Measurements from ENCODE around the gene MARCKS. TPM values are rescaled to one million over a fixed set of nuclear protein-coding genes. Genes with fewer than 3 reads are reported as not detected.

Gene MARCKS
- total and polyA plus RNA-seq, 10 of the 15 experiments (the other 5 are each of a cell fraction or from before 2014, with no cell fraction given): 29.0 to 164 (median 74.5) TPM

DNA sequence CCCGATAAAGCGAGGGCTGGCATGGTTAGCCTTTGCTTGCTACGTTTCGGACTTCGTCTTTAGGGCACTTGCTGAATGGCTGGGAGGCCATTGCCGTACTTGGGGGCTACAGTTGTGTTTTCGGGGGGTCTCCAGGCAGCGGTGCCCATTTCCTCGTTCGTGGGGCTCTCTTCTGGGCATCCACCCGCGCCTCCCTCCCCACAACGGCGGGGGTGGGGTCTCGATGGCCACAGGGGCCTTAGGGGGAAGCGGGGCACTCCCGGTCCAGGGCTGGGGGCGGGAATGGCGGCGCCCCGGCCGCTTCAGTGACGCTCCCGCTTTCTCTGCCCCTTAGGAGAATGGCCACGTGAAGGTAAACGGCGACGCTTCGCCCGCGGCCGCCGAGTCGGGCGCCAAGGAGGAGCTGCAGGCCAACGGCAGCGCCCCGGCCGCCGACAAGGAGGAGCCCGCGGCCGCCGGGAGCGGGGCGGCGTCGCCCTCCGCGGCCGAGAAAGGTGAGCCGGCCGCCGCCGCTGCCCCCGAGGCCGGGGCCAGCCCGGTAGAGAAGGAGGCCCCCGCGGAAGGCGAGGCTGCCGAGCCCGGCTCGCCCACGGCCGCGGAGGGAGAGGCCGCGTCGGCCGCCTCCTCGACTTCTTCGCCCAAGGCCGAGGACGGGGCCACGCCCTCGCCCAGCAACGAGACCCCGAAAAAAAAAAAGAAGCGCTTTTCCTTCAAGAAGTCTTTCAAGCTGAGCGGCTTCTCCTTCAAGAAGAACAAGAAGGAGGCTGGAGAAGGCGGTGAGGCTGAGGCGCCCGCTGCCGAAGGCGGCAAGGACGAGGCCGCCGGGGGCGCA lies 2.4 kb downstream of the MARCKS start:
- FAIRE-seq: no peak
- TF ChIP-seq ZBTB33 (IDR thresholded peaks at IDR 0.05) (peak; percentile 64; the same call in 1 of the 2 replicates), BACH1 (IDR thresholded peaks at IDR 0.05; ENCODE audit: borderline replicate concordance) (0 out of 2 replicates have a peak, but pooled peaks have one; percentile 28), HDGF (IDR thresholded peaks at IDR 0.05) (peak; percentile 58; the same call in 1 of the 2 replicates), ZSCAN29 (IDR thresholded peaks at IDR 0.05) (0 out of 2 replicates have a peak, but pooled peaks have one; percentile 40), CHD2 (IDR thresholded peaks at IDR 0.05; ENCODE audit: borderline replicate concordance, low read depth, low read length) (no peak), BHLHE40 (IDR thresholded peaks at IDR 0.05; ENCODE audit: borderline replicate concordance in 1 of 2, low read depth in 2 of 2, low read length in 1 of 2) (peak in 1 of 2 experiments; percentile 18; a peak in 1 of 4 replicates), CHD1 (IDR thresholded peaks at IDR 0.05; ENCODE audit: low read depth, low read length) (peak; percentile 42; the same call in 1 of the 2 replicates)
- TF ChIP-seq, protein P1, sequence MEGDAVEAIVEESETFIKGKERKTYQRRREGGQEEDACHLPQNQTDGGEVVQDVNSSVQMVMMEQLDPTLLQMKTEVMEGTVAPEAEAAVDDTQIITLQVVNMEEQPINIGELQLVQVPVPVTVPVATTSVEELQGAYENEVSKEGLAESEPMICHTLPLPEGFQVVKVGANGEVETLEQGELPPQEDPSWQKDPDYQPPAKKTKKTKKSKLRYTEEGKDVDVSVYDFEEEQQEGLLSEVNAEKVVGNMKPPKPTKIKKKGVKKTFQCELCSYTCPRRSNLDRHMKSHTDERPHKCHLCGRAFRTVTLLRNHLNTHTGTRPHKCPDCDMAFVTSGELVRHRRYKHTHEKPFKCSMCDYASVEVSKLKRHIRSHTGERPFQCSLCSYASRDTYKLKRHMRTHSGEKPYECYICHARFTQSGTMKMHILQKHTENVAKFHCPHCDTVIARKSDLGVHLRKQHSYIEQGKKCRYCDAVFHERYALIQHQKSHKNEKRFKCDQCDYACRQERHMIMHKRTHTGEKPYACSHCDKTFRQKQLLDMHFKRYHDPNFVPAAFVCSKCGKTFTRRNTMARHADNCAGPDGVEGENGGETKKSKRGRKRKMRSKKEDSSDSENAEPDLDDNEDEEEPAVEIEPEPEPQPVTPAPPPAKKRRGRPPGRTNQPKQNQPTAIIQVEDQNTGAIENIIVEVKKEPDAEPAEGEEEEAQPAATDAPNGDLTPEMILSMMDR (IDR thresholded peaks at IDR 0.05 in 2 of 3, conservative IDR thresholded peaks at IDR 0.05 in 1 of 3; ENCODE audit: control insufficient read depth in 2 of 3, extremely low read depth in 1 of 3, insufficient read depth in 1 of 3, low read depth in 3 of 3, low read length in 3 of 3): no peak
- TF ChIP-seq, protein P2, sequence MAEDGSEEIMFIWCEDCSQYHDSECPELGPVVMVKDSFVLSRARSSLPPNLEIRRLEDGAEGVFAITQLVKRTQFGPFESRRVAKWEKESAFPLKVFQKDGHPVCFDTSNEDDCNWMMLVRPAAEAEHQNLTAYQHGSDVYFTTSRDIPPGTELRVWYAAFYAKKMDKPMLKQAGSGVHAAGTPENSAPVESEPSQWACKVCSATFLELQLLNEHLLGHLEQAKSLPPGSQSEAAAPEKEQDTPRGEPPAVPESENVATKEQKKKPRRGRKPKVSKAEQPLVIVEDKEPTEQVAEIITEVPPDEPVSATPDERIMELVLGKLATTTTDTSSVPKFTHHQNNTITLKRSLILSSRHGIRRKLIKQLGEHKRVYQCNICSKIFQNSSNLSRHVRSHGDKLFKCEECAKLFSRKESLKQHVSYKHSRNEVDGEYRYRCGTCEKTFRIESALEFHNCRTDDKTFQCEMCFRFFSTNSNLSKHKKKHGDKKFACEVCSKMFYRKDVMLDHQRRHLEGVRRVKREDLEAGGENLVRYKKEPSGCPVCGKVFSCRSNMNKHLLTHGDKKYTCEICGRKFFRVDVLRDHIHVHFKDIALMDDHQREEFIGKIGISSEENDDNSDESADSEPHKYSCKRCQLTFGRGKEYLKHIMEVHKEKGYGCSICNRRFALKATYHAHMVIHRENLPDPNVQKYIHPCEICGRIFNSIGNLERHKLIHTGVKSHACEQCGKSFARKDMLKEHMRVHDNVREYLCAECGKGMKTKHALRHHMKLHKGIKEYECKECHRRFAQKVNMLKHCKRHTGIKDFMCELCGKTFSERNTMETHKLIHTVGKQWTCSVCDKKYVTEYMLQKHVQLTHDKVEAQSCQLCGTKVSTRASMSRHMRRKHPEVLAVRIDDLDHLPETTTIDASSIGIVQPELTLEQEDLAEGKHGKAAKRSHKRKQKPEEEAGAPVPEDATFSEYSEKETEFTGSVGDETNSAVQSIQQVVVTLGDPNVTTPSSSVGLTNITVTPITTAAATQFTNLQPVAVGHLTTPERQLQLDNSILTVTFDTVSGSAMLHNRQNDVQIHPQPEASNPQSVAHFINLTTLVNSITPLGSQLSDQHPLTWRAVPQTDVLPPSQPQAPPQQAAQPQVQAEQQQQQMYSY (CRISPR knock-in tag; IDR thresholded peaks at IDR 0.05): no peak

More for the DNA sequence above, 2.4 kb downstream of the MARCKS start:
- ChIA-PET POLR2A (interaction anchor here (1.2 to 4.5 kb wide), 12 partner anchors 7 to 553 kb away, joined by 4 to 50 read pairs (median 8); no protein-coding TSS in a partner anchor), SMC1A (ENCODE audit: uncharacterized antibody, unreplicated experiment) (interaction anchor here (0.9 to 2.6 kb wide), 21 partner anchors 10 to 982 kb away, joined by 3 to 23 read pairs (median 5); no protein-coding TSS in a partner anchor), RAD21 (ENCODE audit: unreplicated experiment) (interaction anchor here (0.6 to 4.9 kb wide), 31 partner anchors 8 to 1081 kb away, joined by 3 to 142 read pairs (median 6); no protein-coding TSS in a partner anchor), CTCF (interaction anchor here (0.6 to 3.6 kb wide), 21 partner anchors 8 to 980 kb away, joined by 3 to 62 read pairs (median 4); no protein-coding TSS in a partner anchor)
- H3K27ac ChIP-seq (ENCODE audit: control insufficient read depth, insufficient read depth): peak overlapping the region; percentile 94
- BruUV-seq (replicated peaks): no TSS peak
- DNase-seq (ENCODE audit: low read depth, low spot score) (no peak), ATAC-seq (no peak; the same call in 1 of the 3 replicates)
- intact Hi-C loops (cut with micrococcal nuclease; ENCODE audit: unreplicated experiment) (loop anchor here (2.0 to 5.0 kb wide), 5 partner anchors 51 to 1077 kb away; no protein-coding TSS in a partner anchor), in situ Hi-C loops (cut with MboI) (loop anchor here (5.0 kb wide), 2 partner anchors 227 to 552 kb away; no protein-coding TSS in a partner anchor)
- peaks cover 0 to 3% of the 10 kb centered on the region in 2 experiments; a peak in 2 of 4 replicates for H3K36me3 ChIP-seq (ENCODE audit: control insufficient read depth in 2 of 2, insufficient read depth in 2 of 2, low read length in 1 of 2)
- no peak overlapping the region; the same call in 1 of the 2 replicates for H2AFZ ChIP-seq (ENCODE audit: control insufficient read depth, low read depth, low read length)
- H3K9ac ChIP-seq (ENCODE audit: control insufficient read depth, insufficient read depth, low read length): peak overlapping the region; percentile 100
- H4K20me1 ChIP-seq (ENCODE audit: control insufficient read depth, insufficient read depth): no peaks in the 10 kb centered on the region; the same call in 1 of the 2 replicates
- H3K4me1 ChIP-seq (ENCODE audit: control insufficient read depth, insufficient read depth, low read length): peaks cover under 1% of the 10 kb centered on the region
- H3K79me2 ChIP-seq (ENCODE audit: control insufficient read depth, insufficient read depth, low read length): peaks cover 72% of the 10 kb centered on the region
- H3K27me3 ChIP-seq (replicated peaks in 1 of 2; ENCODE audit: control insufficient read depth in 2 of 2, insufficient read depth in 2 of 2, low read length in 1 of 2): no peaks in the 10 kb centered on the region
- H3K4me3 ChIP-seq: peak overlapping the region; percentile 90
- no peaks in the 10 kb centered on the region for H3K9me3 ChIP-seq (replicated peaks; ENCODE audit: control insufficient read depth, insufficient read depth, low read length)
- WGBS (ENCODE audit: insufficient coverage, insufficient replicate concordance, low lambda C conversion rate, missing lambda C conversion rate): 75% methylated on average over 63 of the region's 90 CpGs
- H3K4me2 ChIP-seq (ENCODE audit: control insufficient read depth, insufficient read depth): peak overlapping the region; percentile 89
